Panc1 (cell line): ENCODE results near the gene ORAI1. TPM values are rescaled to one million over a fixed set of nuclear protein-coding genes. Genes with fewer than 3 reads are reported as not detected.
"Not testable (repeated sequence)": the region's sequence is repeated elsewhere in the genome, so short reads cannot be mapped to it uniquely, and the experiment has no call there.

ENCODE experiments used
- ATAC-seq: fragments of 200-7000 bp; cut with Tn5 transposase; 2 replicates; pipeline ENCODE4 v1.9.1; 2020; ENCODE audit warnings: mild to moderate bottlenecking, moderate library complexity
- BruUV-seq: library from RNA; stranded (reverse); fragments of 400-500 nt; replicated peaks from 2 replicates; lab custom pipeline; 2021; lab: Mats Ljungman, UMichigan
- CTCF ChIA-PET: fragments of 300-600 bp; sonication (Branson Sonifier 250); formaldehyde crosslinking; loops from one replicate; lab custom pipeline; 2022; ENCODE audit warnings: antibody characterized with exemption; lab: Charles Lee
- POLR2A ChIA-PET: fragments of 300-600 bp; sonication (Branson Sonifier 250); formaldehyde crosslinking; loops from one replicate; lab custom pipeline; 2022; ENCODE audit warnings: antibody characterized with exemption; lab: Charles Lee
- DNase-seq: peaks from one replicate; pipeline ENCODE4 v3.0.0-alpha.2; 2010; ENCODE audit warnings: low read depth, low spot score
- H3K27ac ChIP-seq: 2 replicates; pipeline ENCODE4 v1.5.1; 2011; ENCODE audit warnings: mild to moderate bottlenecking, low read length, inconsistent platforms
- H3K27me3 ChIP-seq: fragments of 200-500 bp; sonication (Bioruptor generic); 2 replicates; pipeline ENCODE4 v1.6.0; 2014; ENCODE audit warnings: low read length, inconsistent platforms; ENCODE audit not compliant: control insufficient read depth, insufficient read depth
- H3K36me3 ChIP-seq: fragments of 200-500 bp; sonication (Bioruptor generic); 2 replicates; pipeline ENCODE4 v1.5.1; 2014; ENCODE audit warnings: inconsistent platforms, mild to moderate bottlenecking, low read length, moderate library complexity; ENCODE audit not compliant: control insufficient read depth, insufficient read depth
- H3K4me1 ChIP-seq: 2 replicates; pipeline ENCODE4 v1.5.1; 2011; ENCODE audit warnings: inconsistent platforms, mild to moderate bottlenecking, low read length, moderate library complexity; ENCODE audit not compliant: control insufficient read depth, insufficient read depth
- H3K4me3 ChIP-seq, 2 experiments: 2 replicates each; pipeline ENCODE4 v1.5.1; 2011 to 2012; ENCODE audit warnings: low read depth in 2 of 2, low read length in 2 of 2, mild to moderate bottlenecking in 2 of 2, inconsistent platforms in 1 of 2, moderate library complexity in 1 of 2
- H3K9me3 ChIP-seq: fragments of 200-500 bp; sonication (Bioruptor generic); 2 replicates; pipeline ENCODE4 v1.5.1; 2014; ENCODE audit warnings: low read depth, mild to moderate bottlenecking, inconsistent platforms, low read length, moderate library complexity; ENCODE audit not compliant: control insufficient read depth, insufficient read depth
- CTCF ChIP-seq: fragments of 450-650 bp; IDR thresholded peaks from 2 replicates; pipeline ENCODE4 v1.5.1; 2017; ENCODE audit warnings: mild to moderate bottlenecking
- POLR2AphosphoS5 ChIP-seq: IDR thresholded peaks from 2 replicates; pipeline ENCODE4 v1.6.1; 2012; ENCODE audit warnings: mild to moderate bottlenecking, low read depth, low read length, moderate library complexity
- REST ChIP-seq, 2 experiments: IDR thresholded peaks; 2 replicates each; pipeline ENCODE4 v1.6.1; 2011 to 2012; ENCODE audit warnings: low read depth in 2 of 2, control low read depth in 1 of 2, low read length in 1 of 2, mild to moderate bottlenecking in 1 of 2, moderate library complexity in 1 of 2; ENCODE audit not compliant: insufficient read depth in 1 of 2
- SIN3A ChIP-seq: IDR thresholded peaks from 2 replicates; pipeline ENCODE4 v1.6.1; 2012; ENCODE audit warnings: low read depth, mild to moderate bottlenecking, low read length, moderate library complexity, borderline replicate concordance; ENCODE audit not compliant: insufficient read depth
- TCF7L2 ChIP-seq: IDR thresholded peaks from 2 replicates; pipeline ENCODE4 v1.6.1; 2011; ENCODE audit warnings: mild to moderate bottlenecking, low read depth, low read length, inconsistent platforms
- in situ Hi-C: cut with HindIII; loops from 2 replicates; pipeline ENCODE4 v1.10.0; 2016; ENCODE audit warnings: low sequenced_read_pairs, low pct_unique_long_range_greater_than_20kb
- intact Hi-C: fragments of 100-400 bp; cut with micrococcal nuclease; formaldehyde crosslinking; loops from one replicate; pipeline ENCODE4 v1.10.0; 2022; ENCODE audit not compliant: unreplicated experiment
- total RNA-seq: library from RNA; stranded (reverse); gene quantifications from one replicate; pipeline ENCODE4 v1.2.1, GENCODE V29; 2021; ENCODE audit not compliant: unreplicated experiment

The ORAI1 gene
- total RNA-seq, 1 experiment from 2014 or later: 36.7 TPM

- Histone ChIP-seq H3K27ac (no peak overlapping the region; the same call in 1 of the 2 replicates), H3K4me3 (no peak overlapping the region), H3K4me1 (peaks cover 2% of the 10 kb centered on the region; the same call in 1 of the 2 replicates), H3K36me3 (no peaks in the 10 kb centered on the region), H3K9me3 (no peaks in the 10 kb centered on the region), H3K27me3 (no peaks in the 10 kb centered on the region)
- no peak for TF ChIP-seq CTCF
- TF ChIP-seq SIN3A: no peak
- no peak for TF ChIP-seq REST (IDR thresholded peaks at IDR 0.05; ENCODE audit: insufficient read depth in 1 of 2, low read depth in 2 of 2, low read length in 1 of 2)
- no peak for TF ChIP-seq TCF7L2
- TF ChIP-seq POLR2AphosphoS5: no peak
- in situ Hi-C loops: no loop called here
- CTCF ChIA-PET: no interaction called here
- no peak for ATAC-seq
- POLR2A ChIA-PET: interaction anchor here (0.6 kb wide), 1 partner anchor 148 kb away, joined by 5 read pairs; no protein-coding TSS in a partner anchor
- BruUV-seq: no TSS peak
- intact Hi-C loops: no loop called here
- no peak for DNase-seq
Observed at GRCh38 chr12:121678305-121678704, 52.0 kb downstream of the ORAI1 start.

- ChIA-PET POLR2A (interaction anchor here (0.6 kb wide), 3 partner anchors 47 to 147 kb away, joined by 4 to 5 read pairs (median 5); no protein-coding TSS in a partner anchor), CTCF (interaction anchor here (0.7 to 1.6 kb wide), 2 partner anchors 126 to 170 kb away, joined by 4 to 15 read pairs; no protein-coding TSS in a partner anchor)
- no peak for TF ChIP-seq CTCF
- no peak for TF ChIP-seq POLR2AphosphoS5
- no peak for TF ChIP-seq REST (IDR thresholded peaks at IDR 0.05; ENCODE audit: insufficient read depth in 1 of 2, low read depth in 2 of 2, low read length in 1 of 2)
- TF ChIP-seq TCF7L2: no peak
- TF ChIP-seq SIN3A: no peak
- no peak for DNase-seq
- in situ Hi-C loops (no loop called here), intact Hi-C loops (no loop called here)
- ATAC-seq: 0 out of 2 replicates have a peak, but pooled peaks have one; percentile 23
- BruUV-seq: no TSS peak
- H3K9me3 ChIP-seq: no peaks in the 10 kb centered on the region
- no peaks in the 10 kb centered on the region for H3K4me1 ChIP-seq
- H3K27me3 ChIP-seq: no peaks in the 10 kb centered on the region
- H3K27ac ChIP-seq: no peak overlapping the region; the same call in 1 of the 2 replicates
- H3K36me3 ChIP-seq: no peaks in the 10 kb centered on the region
- H3K4me3 ChIP-seq: no peak overlapping the region
Observed at GRCh38 chr12:121678716-121679300, 52.5 kb downstream of the ORAI1 start.

- intact Hi-C loops: loop anchor here (5.0 to 10.0 kb wide), 2 partner anchors 127 to 185 kb away; no protein-coding TSS in a partner anchor
- H3K9me3 ChIP-seq, H3K4me1 ChIP-seq, DNase-seq, ATAC-seq, in situ Hi-C loops, H3K36me3 ChIP-seq, H3K27ac ChIP-seq, H3K4me3 ChIP-seq, H3K27me3 ChIP-seq, BruUV-seq: not testable (repeated sequence)
- POLR2A ChIA-PET: interaction anchor here (0.6 kb wide), 1 partner anchor 47 kb away, joined by 4 read pairs; no protein-coding TSS in a partner anchor
- CTCF ChIA-PET: interaction anchor here (0.6 to 1.6 kb wide), 3 partner anchors 27 to 170 kb away, joined by 3 to 15 read pairs (median 4); no protein-coding TSS in a partner anchor
Observed at GRCh38 chr12:121679661-121680197, 53.4 kb downstream of the ORAI1 start.
